DOHH2 (cell line): ENCODE data around the gene NPIPB2.
"Not testable (repeated sequence)": the region's sequence is repeated elsewhere in the genome, so short reads cannot be mapped to it uniquely, and the experiment has no call there.

Experiments used
- H3F3A ChIP-seq: fragments of 200-600 bp; sonication (generic), shearing (Covaris generic); 2 replicates; pipeline ENCODE4 v1.6.0; 2016; ENCODE audit warnings: antibody characterized with exemption, mild to moderate bottlenecking; ENCODE audit not compliant: control insufficient read depth, insufficient read depth
- H3K27ac ChIP-seq: fragments of 200-600 bp; sonication (generic); 2 replicates; pipeline ENCODE4 v1.5.1; 2014; ENCODE audit warnings: low read depth, mild to moderate bottlenecking, low read length, moderate library complexity
- H3K27me3 ChIP-seq: fragments of 200-600 bp; sonication (generic); 2 replicates; pipeline ENCODE4 v1.6.1; 2014; ENCODE audit warnings: mild to moderate bottlenecking, low read length, mixed read lengths; ENCODE audit not compliant: control insufficient read depth
- H3K36me3 ChIP-seq: fragments of 200-600 bp; sonication (generic); 2 replicates; pipeline ENCODE4 v1.6.1; 2014; ENCODE audit warnings: mild to moderate bottlenecking, low read length, moderate library complexity, mixed read lengths; ENCODE audit not compliant: control insufficient read depth
- H3K4me1 ChIP-seq: fragments of 200-600 bp; sonication (generic); 2 replicates; pipeline ENCODE4 v1.6.1; 2014; ENCODE audit warnings: mild to moderate bottlenecking, low read length, mixed read lengths; ENCODE audit not compliant: control insufficient read depth
- H3K4me2 ChIP-seq: fragments of 200-600 bp; sonication (generic); 2 replicates; pipeline ENCODE4 v1.6.0; 2014; ENCODE audit warnings: mild to moderate bottlenecking, low read length, moderate library complexity
- H3K4me3 ChIP-seq: fragments of 200-600 bp; sonication (generic); 2 replicates; pipeline ENCODE4 v1.5.1; 2014; ENCODE audit warnings: mild to moderate bottlenecking, low read length, mixed read lengths
- H3K79me2 ChIP-seq: fragments of 200-600 bp; sonication (generic); 2 replicates; pipeline ENCODE4 v1.6.1; 2014; ENCODE audit warnings: mild to moderate bottlenecking, low read length, mixed read lengths; ENCODE audit not compliant: control insufficient read depth
- H3K9me2 ChIP-seq: fragments of 200-600 bp; sonication (generic); replicated peaks from 2 replicates; pipeline ENCODE4 v1.6.1; 2014; ENCODE audit warnings: mild to moderate bottlenecking, low read length, mixed read lengths; ENCODE audit not compliant: control insufficient read depth
- H3K9me3 ChIP-seq: fragments of 200-600 bp; sonication (generic); 2 replicates; pipeline ENCODE4 v1.6.1; 2014; ENCODE audit warnings: antibody characterized with exemption, low read length, mixed read lengths; ENCODE audit not compliant: control insufficient read depth, insufficient read depth
- H4K20me1 ChIP-seq: fragments of 200-600 bp; sonication (generic); 2 replicates; pipeline ENCODE4 v1.6.0; 2014; ENCODE audit warnings: low read depth, mild to moderate bottlenecking, antibody characterized with exemption, low read length, moderate library complexity; ENCODE audit not compliant: control insufficient read depth, insufficient read depth
- EZH2phosphoT487 ChIP-seq: fragments of 200-600 bp; sonication (generic); IDR thresholded peaks from 2 replicates; pipeline ENCODE4 v1.6.1; 2017; ENCODE audit warnings: borderline replicate concordance, mild to moderate bottlenecking, antibody characterized with exemption, low read length, moderate library complexity, mixed read lengths
- TF ChIP-seq, protein P1 (sequence below): fragments of 200-600 bp; sonication (generic); IDR thresholded peaks from one replicate; pipeline ENCODE4 v1.5.1; 2014; ENCODE audit warnings: antibody characterized with exemption, mild to moderate bottlenecking, low read depth, low read length; ENCODE audit not compliant: poor library complexity, severe bottlenecking

The NPIPB2 gene

DNA sequence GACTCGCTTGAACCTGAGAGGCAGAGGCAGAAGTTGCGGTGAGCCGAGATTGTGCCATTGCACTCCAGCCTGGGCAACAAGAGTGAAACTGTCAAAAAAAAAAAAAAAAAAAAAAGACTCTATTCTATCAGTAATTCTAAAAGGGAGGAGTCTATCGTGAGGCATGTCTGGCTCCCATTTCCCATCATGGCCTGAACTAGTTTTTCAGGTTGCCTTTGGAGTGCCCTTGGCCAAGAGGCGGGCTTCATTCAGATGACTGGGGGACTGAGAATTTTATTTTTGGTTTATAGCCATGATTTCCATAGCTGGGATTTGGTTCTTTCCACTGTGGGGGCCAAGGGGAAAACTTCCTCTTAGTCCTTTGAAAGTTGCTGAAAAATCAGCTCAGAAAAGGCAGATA, 31.2 kb upstream of the NPIPB2 start:
- peaks cover 7% of the 10 kb centered on the region for H3F3A ChIP-seq
- H3K27me3 ChIP-seq: no peaks in the 10 kb centered on the region
- no peak overlapping the region for H3K4me2 ChIP-seq
- H3K4me3 ChIP-seq: no peak overlapping the region
- TF ChIP-seq, protein P1, sequence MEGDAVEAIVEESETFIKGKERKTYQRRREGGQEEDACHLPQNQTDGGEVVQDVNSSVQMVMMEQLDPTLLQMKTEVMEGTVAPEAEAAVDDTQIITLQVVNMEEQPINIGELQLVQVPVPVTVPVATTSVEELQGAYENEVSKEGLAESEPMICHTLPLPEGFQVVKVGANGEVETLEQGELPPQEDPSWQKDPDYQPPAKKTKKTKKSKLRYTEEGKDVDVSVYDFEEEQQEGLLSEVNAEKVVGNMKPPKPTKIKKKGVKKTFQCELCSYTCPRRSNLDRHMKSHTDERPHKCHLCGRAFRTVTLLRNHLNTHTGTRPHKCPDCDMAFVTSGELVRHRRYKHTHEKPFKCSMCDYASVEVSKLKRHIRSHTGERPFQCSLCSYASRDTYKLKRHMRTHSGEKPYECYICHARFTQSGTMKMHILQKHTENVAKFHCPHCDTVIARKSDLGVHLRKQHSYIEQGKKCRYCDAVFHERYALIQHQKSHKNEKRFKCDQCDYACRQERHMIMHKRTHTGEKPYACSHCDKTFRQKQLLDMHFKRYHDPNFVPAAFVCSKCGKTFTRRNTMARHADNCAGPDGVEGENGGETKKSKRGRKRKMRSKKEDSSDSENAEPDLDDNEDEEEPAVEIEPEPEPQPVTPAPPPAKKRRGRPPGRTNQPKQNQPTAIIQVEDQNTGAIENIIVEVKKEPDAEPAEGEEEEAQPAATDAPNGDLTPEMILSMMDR: no peak
- TF ChIP-seq EZH2phosphoT487: no peak
- H3K79me2 ChIP-seq: peaks cover 44% of the 10 kb centered on the region
- peaks cover 42% of the 10 kb centered on the region for H3K4me1 ChIP-seq
- H3K9me2 ChIP-seq: no peaks in the 10 kb centered on the region
- no peaks in the 10 kb centered on the region for H4K20me1 ChIP-seq
- H3K27ac ChIP-seq: no peak overlapping the region
- no peaks in the 10 kb centered on the region for H3K9me3 ChIP-seq
- H3K36me3 ChIP-seq: peaks cover 50% of the 10 kb centered on the region

DNA sequence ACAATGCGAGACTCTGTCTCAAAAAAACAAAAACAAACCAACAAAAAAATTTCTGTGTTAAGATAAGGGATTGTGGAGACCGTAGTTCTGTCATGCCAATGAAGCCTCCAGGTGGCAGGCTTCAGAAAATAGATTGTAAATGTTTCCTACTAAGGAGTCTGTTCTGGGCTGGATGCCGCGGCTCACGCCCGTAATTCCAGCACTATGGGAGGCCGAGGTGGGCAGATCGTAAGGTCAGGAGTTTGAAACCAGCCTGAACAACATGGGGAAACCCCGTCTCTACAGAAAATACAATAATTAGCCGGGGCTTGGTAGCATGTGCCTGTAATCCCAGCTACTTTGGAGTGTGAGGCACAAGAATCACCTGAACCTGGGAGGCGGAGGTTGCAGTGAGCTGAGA, 30.3 kb upstream of the NPIPB2 start:
- Histone ChIP-seq H3K9me3 (no peaks in the 10 kb centered on the region), H4K20me1 (no peaks in the 10 kb centered on the region), H3K4me3 (no peak overlapping the region), H3K27ac (no peak overlapping the region), H3K4me1 (peaks cover 43% of the 10 kb centered on the region), H3K9me2 (no peaks in the 10 kb centered on the region), H3F3A (peaks cover 7% of the 10 kb centered on the region), H3K79me2 (peaks cover 44% of the 10 kb centered on the region), H3K27me3 (no peaks in the 10 kb centered on the region), H3K4me2 (no peak overlapping the region), H3K36me3 (peaks cover 59% of the 10 kb centered on the region)
- TF ChIP-seq EZH2phosphoT487: no peak
- TF ChIP-seq, protein P1: peak; percentile 15

DNA sequence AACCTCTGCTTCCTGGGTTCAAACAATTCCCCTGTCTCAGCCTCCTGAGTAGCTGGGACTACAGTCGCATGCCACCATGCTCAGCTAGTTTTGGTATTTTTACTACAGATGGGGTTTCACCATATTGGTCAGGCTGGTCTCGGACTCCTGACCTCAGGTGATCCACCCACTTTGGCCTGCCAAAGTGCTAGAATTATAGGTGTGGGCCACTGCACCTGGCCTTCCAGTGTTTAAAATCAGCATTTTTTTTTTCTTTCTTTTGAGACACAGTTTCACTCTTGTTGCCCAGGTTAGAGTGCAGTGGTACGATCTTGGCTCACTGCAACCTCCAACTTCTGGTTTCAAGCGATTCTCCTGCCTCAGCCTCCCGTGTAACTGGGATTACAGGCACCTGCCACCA, 28.4 kb upstream of the NPIPB2 start:
- H3K36me3 ChIP-seq: peaks cover 57% of the 10 kb centered on the region
- not testable (repeated sequence) for H4K20me1 ChIP-seq, H3K27ac ChIP-seq, H3K9me2 ChIP-seq, H3K4me2 ChIP-seq, H3K4me3 ChIP-seq, H3K9me3 ChIP-seq, H3K27me3 ChIP-seq
- H3K4me1 ChIP-seq: peaks cover 45% of the 10 kb centered on the region
- H3F3A ChIP-seq: peaks cover 21% of the 10 kb centered on the region
- peaks cover 30% of the 10 kb centered on the region for H3K79me2 ChIP-seq

DNA sequence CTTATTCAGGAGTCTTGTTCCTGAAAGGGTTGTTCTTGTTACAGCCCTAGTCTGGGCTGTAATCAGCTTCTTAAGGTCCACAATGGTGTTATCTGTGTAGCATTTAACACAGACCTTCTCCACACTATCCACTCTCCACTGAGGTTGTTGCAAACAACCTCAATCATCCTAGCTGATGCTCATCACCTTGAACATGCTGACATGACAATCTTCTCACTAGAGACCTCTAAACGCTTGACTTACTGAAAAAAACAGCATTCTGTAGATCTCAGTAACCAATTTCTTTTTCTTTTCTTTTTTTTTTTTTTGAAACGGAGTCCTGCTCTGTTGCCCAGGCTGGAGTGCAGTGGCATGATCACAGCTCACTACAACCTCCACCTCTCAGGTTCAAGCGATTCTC, 26.7 kb upstream of the NPIPB2 start:
- peak overlapping the region; percentile 99 for H3K27ac ChIP-seq
- peaks cover 51% of the 10 kb centered on the region for H3K36me3 ChIP-seq
- peaks cover 62% of the 10 kb centered on the region for H3K4me1 ChIP-seq
- H3K9me3 ChIP-seq: no peaks in the 10 kb centered on the region
- no peak for TF ChIP-seq EZH2phosphoT487
- TF ChIP-seq, protein P1: no peak
- peaks cover 29% of the 10 kb centered on the region for H3K79me2 ChIP-seq
- H3K4me2 ChIP-seq: peak overlapping the region; percentile 72
- no peaks in the 10 kb centered on the region for H3K9me2 ChIP-seq
- peak overlapping the region; percentile 71 for H3K4me3 ChIP-seq
- no peaks in the 10 kb centered on the region for H3K27me3 ChIP-seq
- H4K20me1 ChIP-seq: no peaks in the 10 kb centered on the region
- peaks cover 35% of the 10 kb centered on the region for H3F3A ChIP-seq
